Measurements from ENCODE around the gene RRP1B. TPM values are rescaled to one million over a fixed set of nuclear protein-coding genes. Genes with fewer than 3 reads are reported as not detected.

The RRP1B gene
- total and polyA plus RNA-seq, 2 experiments from 2014 or later: 54.8 to 95.7 TPM

- TF ChIP-seq CTCF (conservative IDR thresholded peaks at IDR 0.05; ENCODE audit: low read depth in 2 of 2) (no peak), ZNF331 (CRISPR knock-in tag; IDR thresholded peaks at IDR 0.05; ENCODE audit: low read depth) (no peak), REST (IDR thresholded peaks at IDR 0.05; ENCODE audit: unreplicated experiment) (no peak), ETS1 (IDR thresholded peaks at IDR 0.05) (no peak), STAT1 (IDR thresholded peaks at IDR 0.05; ENCODE audit: unreplicated experiment) (no peak), ZNF114 (CRISPR knock-in tag; IDR thresholded peaks at IDR 0.05) (no peak)
These were observed 6.7 kb upstream of the RRP1B start (continued) for GRCh38 chr21:43652616-43653015.

GRCh38 chr21:43653626-43654025 lies 5.7 kb upstream of the RRP1B start:
- Histone ChIP-seq H3K79me2 (replicated peaks; ENCODE audit: insufficient read depth) (no peaks in the 10 kb centered on the region), H3K9me2 (ENCODE audit: insufficient read depth) (no peaks in the 10 kb centered on the region), H4K20me1 (replicated peaks; ENCODE audit: insufficient read depth) (no peaks in the 10 kb centered on the region), H3F3A (replicated peaks; ENCODE audit: low read depth) (peaks cover 5% of the 10 kb centered on the region; the same call in 1 of the 2 replicates), H3K4me1 (ENCODE audit: insufficient read depth) (no peaks in the 10 kb centered on the region), H3K27ac (ENCODE audit: low read depth) (no peak overlapping the region), H3K4me3 (no peak overlapping the region), H2AFZ (no peak overlapping the region), H3K27me3 (ENCODE audit: insufficient read depth) (no peaks in the 10 kb centered on the region), H3K4me2 (no peak overlapping the region), H3K36me3 (ENCODE audit: insufficient read depth) (no peaks in the 10 kb centered on the region)
- Mint-ChIP-seq H3K9me3 (no peaks in the 10 kb centered on the region), H3K4me3 (no peak overlapping the region), H3K27me3 (ENCODE audit: insufficient read depth, low read depth, poor library complexity) (peaks cover 6% of the 10 kb centered on the region), H3K4me1 (no peaks in the 10 kb centered on the region), H3K36me3 (ENCODE audit: low read depth) (no peaks in the 10 kb centered on the region), H3K27ac (no peak overlapping the region; the same call in 1 of the 2 replicates)
- DNase-seq (ENCODE audit: low spot score): no peak
- TF ChIP-seq POLR2AphosphoS5 (IDR thresholded peaks at IDR 0.05; ENCODE audit: low read depth) (no peak), CTCF (conservative IDR thresholded peaks at IDR 0.05; ENCODE audit: low read depth in 2 of 2) (peak in 1 of 2 experiments; percentile 46; a peak in 2 of 4 replicates)
- ATAC-seq: no peak

Data from GM23338 (cell line).